Measurements from ENCODE around the gene MT1M. TPM values are rescaled to one million over a fixed set of nuclear protein-coding genes. Genes with fewer than 3 reads are reported as not detected.
A peak's percentile ranks its signal among the peaks of the same experiment; 100 is the strongest.

The MT1M gene
- total RNA-seq, 1 donor from 2014 or later = 29.8 TPM

DNA sequence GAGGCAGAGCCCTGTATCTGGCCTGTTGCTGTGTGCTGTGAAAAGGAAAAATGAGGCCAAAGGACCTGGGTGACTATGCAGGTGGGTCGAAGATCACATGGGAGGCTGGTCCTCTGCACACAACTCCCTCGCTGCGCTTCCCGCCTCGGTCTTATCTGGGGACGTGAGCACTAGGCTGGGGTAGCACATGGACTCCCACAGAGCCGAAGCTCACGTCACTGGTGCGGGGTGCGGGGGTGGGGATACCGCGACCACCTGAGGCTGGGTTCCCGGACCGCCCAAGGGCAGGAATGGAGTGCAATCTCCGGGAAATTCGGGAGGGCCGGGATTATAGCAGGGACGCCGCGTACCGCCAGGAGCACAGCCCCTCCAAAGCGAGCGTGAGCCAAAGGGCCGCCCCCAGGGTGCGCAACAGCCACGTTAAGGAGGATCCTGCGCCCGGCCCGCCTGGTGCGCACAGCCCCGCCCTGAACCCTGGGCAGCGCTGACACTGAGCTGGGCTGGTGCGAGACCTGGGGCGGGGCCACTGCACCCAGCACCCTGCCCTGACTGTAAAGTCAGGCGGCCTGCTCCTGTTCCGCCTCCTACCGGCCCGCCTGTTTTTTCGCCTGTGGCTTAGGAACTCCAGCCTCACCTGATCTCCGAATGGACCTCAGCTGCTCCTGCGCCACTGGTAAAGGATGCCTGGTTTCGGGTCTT lies 10.8 kb downstream of the MT1M start:
- peak; percentile 96 to 98 for ATAC-seq
- TF ChIP-seq, protein P1, sequence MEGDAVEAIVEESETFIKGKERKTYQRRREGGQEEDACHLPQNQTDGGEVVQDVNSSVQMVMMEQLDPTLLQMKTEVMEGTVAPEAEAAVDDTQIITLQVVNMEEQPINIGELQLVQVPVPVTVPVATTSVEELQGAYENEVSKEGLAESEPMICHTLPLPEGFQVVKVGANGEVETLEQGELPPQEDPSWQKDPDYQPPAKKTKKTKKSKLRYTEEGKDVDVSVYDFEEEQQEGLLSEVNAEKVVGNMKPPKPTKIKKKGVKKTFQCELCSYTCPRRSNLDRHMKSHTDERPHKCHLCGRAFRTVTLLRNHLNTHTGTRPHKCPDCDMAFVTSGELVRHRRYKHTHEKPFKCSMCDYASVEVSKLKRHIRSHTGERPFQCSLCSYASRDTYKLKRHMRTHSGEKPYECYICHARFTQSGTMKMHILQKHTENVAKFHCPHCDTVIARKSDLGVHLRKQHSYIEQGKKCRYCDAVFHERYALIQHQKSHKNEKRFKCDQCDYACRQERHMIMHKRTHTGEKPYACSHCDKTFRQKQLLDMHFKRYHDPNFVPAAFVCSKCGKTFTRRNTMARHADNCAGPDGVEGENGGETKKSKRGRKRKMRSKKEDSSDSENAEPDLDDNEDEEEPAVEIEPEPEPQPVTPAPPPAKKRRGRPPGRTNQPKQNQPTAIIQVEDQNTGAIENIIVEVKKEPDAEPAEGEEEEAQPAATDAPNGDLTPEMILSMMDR (IDR thresholded peaks at IDR 0.05) = peak; percentile 47
- intact Hi-C loops (cut with DNase I) = no loop called here
- Histone ChIP-seq H3K9me3 (no peaks in the 10 kb centered on the region), H3K4me3 (peak overlapping the region; percentile 49), H3K27ac (no peak overlapping the region), H3K4me1 (peaks cover 27% of the 10 kb centered on the region), H3K27me3 (ENCODE audit: low read depth) (peaks cover 33% of the 10 kb centered on the region), H3K36me3 (no peaks in the 10 kb centered on the region)
- peak; percentile 87 for DNase-seq

DNA sequence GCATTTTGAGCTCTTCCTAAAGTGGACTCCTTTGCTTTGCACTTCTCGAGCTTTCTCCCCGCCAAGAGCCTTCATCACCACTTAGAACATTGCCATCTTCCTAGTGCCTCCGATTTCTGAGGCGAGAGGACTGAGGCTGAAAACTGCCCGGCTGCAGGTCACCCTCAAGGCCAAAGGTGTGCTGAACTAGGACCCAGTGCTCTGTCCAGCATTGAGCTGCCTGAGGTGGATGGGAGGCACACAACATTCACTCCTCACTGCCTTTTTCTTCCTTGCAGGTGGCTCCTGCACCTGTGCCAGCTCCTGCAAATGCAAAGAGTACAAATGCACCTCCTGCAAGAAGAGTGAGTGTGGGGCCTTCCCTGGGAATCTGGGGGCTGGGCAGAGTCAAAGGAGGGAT lies 11.4 kb downstream of the MT1M start:
- H3K9me3 ChIP-seq = no peaks in the 10 kb centered on the region
- peaks cover 21% of the 10 kb centered on the region for H3K4me1 ChIP-seq
- H3K4me3 ChIP-seq = peak overlapping the region; percentile 49
- ATAC-seq = no peak
- H3K27ac ChIP-seq = no peak overlapping the region
- DNase-seq = no peak
- intact Hi-C loops (cut with DNase I) = no loop called here
- H3K27me3 ChIP-seq (ENCODE audit: low read depth) = peaks cover 33% of the 10 kb centered on the region
- H3K36me3 ChIP-seq = no peaks in the 10 kb centered on the region
- TF ChIP-seq, protein P1 (IDR thresholded peaks at IDR 0.05) = no peak

DNA sequence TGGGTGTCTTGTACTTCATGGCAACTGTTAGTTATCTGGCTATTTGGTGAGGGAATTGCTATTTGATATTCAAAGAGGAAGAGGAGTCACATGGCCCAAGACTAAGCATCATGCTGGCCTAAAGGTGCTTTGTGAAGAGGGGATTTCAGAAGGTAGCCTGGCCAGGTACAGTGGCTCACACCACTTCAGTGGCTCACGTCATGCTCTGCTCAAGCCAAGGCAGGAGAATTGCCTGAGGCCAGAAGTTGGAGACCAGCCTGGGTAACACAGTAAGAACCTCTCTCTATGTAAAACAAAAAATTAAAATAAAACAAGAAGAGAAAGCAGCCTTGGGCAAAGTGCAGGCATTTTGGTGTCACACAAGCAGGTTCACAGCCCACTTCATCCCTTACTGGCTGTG lies 12.9 kb downstream of the MT1M start:
- peaks cover 18% of the 10 kb centered on the region for H3K4me1 ChIP-seq
- intact Hi-C loops (cut with DNase I) = no loop called here
- H3K27me3 ChIP-seq (ENCODE audit: low read depth) = peaks cover 25% of the 10 kb centered on the region
- H3K27ac ChIP-seq = no peak overlapping the region
- no peak for DNase-seq
- H3K9me3 ChIP-seq = no peaks in the 10 kb centered on the region
- no peaks in the 10 kb centered on the region for H3K36me3 ChIP-seq
- no peak for ATAC-seq
- TF ChIP-seq, protein P1 (IDR thresholded peaks at IDR 0.05) = no peak
- H3K4me3 ChIP-seq = no peak overlapping the region

DNA sequence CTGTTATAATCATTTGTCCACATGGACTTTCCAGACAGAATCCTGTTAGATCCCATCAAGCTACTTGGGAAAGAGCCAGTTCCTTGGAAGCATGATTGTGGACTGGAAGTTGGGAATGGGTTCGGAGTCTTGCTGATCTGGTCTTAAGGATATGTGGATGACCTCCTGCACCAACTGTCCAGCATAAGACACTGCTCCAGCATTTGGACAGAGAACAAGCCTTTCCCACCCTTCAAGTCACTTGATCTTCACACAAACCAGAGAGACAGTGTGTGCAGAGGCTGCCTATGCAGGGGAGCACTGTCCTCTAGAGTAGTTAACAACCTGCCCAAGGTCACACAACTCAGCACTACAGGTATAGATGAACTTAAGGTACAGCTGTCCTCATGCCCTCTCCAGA lies 13.4 kb downstream of the MT1M start:
- TF ChIP-seq, protein P1 (IDR thresholded peaks at IDR 0.05) = no peak
- no peak overlapping the region for H3K4me3 ChIP-seq
- H3K27me3 ChIP-seq (ENCODE audit: low read depth) = peaks cover 25% of the 10 kb centered on the region
- no peaks in the 10 kb centered on the region for H3K9me3 ChIP-seq
- peaks cover 18% of the 10 kb centered on the region for H3K4me1 ChIP-seq
- ATAC-seq (no peak), DNase-seq (no peak)
- no peaks in the 10 kb centered on the region for H3K36me3 ChIP-seq
- intact Hi-C loops (cut with DNase I) = no loop called here
- no peak overlapping the region for H3K27ac ChIP-seq

DNA sequence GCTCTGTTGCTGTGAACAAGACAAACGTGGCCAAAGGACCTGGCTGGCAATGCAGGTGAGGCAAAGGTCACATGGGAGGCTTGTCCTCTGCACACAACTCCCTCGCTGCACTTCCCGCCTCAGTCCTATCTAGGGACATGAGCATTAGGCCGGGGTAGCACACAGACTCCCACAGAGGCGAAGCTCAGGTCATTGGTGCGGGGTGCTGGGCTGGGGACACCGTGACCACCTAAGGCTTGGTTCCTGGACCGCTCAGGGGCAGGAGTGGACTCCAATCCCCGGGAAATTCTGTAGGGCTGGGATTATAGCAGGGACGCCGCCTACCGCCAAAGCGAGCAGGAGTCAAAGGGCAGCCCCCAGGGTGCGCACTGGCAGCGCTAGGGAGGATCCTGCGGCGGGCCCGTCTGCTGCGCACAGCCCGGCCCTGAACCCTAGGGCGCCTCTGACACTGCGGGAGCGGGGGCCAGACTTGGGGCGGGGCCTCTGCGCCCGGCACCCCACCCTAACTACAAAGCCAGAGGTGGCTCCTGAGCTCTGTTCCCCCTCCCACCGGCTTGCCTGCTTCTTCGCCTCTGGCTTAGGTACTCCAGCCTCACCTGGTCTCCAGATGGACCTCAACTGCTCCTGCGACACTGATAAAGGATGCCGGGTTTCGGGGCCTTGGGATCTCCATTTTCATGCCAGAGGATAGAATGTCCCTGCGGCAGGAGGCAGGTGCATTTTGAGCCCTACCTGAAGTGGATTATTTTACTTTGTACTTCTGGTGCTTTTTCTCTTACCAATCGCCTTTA lies 15.4 kb downstream of the MT1M start:
- TF ChIP-seq, protein P1 (IDR thresholded peaks at IDR 0.05) = no peak
- Histone ChIP-seq H3K4me1 (peaks cover 15% of the 10 kb centered on the region), H3K27ac (no peak overlapping the region), H3K27me3 (ENCODE audit: low read depth) (peaks cover 25% of the 10 kb centered on the region), H3K36me3 (no peaks in the 10 kb centered on the region), H3K9me3 (no peaks in the 10 kb centered on the region), H3K4me3 (no peak overlapping the region)
- no peak for ATAC-seq
- intact Hi-C loops (cut with DNase I) = no loop called here
- DNase-seq = no peak

All from lower lobe of right lung (tissue), 2 donors.